22Rv1 (cell line): Measurements from ENCODE around the gene GAL3ST2.

ENCODE experiments used
- ZFX ChIP-seq: fragments of 450-650 bp; IDR thresholded peaks from 2 replicates; pipeline ENCODE4 v1.6.1; 2017; ENCODE audit warnings: antibody characterized with exemption, borderline replicate concordance
- TF ChIP-seq, protein P1 (sequence below): fragments of 450-650 bp; IDR thresholded peaks from 2 replicates; pipeline ENCODE4 v1.5.1; 2017; ENCODE audit warnings: mild to moderate bottlenecking

- TF ChIP-seq, protein P1, sequence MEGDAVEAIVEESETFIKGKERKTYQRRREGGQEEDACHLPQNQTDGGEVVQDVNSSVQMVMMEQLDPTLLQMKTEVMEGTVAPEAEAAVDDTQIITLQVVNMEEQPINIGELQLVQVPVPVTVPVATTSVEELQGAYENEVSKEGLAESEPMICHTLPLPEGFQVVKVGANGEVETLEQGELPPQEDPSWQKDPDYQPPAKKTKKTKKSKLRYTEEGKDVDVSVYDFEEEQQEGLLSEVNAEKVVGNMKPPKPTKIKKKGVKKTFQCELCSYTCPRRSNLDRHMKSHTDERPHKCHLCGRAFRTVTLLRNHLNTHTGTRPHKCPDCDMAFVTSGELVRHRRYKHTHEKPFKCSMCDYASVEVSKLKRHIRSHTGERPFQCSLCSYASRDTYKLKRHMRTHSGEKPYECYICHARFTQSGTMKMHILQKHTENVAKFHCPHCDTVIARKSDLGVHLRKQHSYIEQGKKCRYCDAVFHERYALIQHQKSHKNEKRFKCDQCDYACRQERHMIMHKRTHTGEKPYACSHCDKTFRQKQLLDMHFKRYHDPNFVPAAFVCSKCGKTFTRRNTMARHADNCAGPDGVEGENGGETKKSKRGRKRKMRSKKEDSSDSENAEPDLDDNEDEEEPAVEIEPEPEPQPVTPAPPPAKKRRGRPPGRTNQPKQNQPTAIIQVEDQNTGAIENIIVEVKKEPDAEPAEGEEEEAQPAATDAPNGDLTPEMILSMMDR, result no peak
- TF ChIP-seq ZFX, result no peak
These were observed 17.4 kb upstream of the GAL3ST2 start for GRCh38 chr2:241759067-241759807.
